ENCODE measurements around the gene FAM216B.
"Not testable (repeated sequence)": the region's sequence is repeated elsewhere in the genome, so short reads cannot be mapped to it uniquely, and the experiment has no call there.

FAM216B gene

GRCh38 chr13:42777467-42777866 lies 3.9 kb upstream of the FAM216B start:
- no peak overlapping the region for H3K4me3 ChIP-seq (ENCODE audit: low read depth, low read length)

DNA sequence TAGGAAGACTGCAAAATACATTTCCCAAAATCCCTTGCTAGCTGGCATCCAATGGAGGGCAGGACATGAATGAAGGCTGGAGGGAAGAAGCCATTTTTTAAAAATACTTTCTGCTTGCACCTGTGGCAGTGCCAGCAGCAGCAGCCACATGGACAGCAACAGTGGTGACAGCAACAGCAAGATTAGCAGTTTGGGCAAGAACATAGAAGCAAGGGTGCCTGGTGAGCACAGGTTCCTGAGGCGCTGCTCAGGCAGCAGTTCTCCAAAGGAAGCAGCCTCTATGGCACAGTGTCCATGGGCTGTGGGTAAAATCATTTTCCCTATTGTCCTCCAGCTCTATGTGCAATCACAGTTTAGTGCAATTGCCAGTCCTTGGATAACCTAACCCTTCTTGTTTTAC lies 1.3 kb upstream of the FAM216B start:
- no peak overlapping the region for H3K4me3 ChIP-seq (ENCODE audit: low read depth, low read length)

DNA sequence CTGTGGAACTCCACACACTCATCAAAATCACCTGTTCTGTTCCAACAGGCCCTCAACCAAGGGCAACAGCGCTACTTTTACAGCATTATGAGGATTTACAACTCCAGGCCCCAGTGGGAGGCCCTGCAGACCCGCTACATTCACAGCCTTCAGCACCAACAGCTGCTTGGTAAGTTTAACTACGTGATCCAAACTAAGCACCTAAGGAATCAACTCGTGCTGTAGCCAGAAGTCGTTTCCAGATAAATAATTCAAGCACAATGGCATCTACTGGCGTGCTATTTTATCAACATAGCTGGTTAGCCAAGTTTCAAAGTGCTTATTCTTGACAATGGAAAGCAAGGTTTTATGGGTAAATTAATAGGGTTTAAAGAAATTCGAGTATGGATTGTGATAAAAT lies 5.3 kb downstream of the FAM216B start:
- H3K4me3 ChIP-seq (ENCODE audit: low read depth, low read length) = no peak overlapping the region

DNA sequence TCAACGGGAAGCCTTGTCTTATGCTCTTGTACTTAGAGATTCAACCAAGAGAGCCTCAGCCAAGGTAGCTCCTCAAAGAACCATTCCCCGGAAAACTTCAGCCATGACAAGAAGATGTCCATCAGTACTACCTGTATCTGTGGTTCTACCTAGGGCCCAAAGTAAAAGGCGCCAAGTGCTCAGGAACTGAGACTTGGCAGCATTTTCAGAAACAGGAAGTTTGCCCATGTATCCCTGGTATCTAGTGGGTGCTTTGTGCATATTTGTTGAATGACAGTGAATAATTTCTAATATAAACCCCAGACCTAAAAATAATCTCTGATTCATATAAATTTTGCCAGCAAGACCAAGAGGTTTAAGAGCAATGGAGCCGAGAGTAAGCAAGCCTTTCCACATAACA lies 7.2 kb downstream of the FAM216B start:
- H3K4me3 ChIP-seq (ENCODE audit: low read depth, low read length) = no peak overlapping the region

GRCh38 chr13:42792154-42792553 lies 10.8 kb downstream of the FAM216B start:
- H3K4me3 ChIP-seq (ENCODE audit: low read depth, low read length) = no peak overlapping the region

DNA sequence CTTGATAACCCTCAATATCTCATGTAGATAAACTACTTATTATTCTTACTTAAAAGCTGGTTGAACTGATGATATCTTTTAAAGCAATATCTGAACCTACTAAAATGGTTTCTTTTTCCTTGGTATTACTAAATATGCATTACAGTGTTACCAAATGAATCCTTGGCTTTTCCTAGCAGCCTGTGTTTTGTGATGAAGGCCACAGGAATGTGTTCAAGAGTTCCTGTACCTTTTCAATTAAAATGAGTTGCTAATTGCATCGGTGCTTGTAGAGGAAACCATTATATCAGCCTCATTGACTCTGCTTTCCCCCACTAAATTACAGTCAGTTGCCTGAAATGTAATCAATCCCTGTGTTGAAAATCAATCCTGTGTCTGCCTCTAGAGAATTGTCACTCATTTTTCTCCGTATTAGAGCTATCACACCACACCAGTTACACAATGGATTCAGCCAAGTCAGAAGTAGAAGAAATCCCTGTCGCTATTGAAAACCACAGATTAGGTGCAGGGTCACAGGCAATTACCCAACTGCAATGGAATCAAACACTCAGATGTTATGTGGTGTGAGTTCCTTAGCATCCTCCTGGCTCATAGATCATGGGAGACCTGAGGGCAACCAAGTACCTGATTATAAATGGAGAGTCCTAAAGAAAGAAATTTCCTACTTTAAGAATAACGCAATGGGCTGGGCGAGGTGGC lies 13.3 kb downstream of the FAM216B start:
- H3K4me3 ChIP-seq (ENCODE audit: low read depth, low read length) = no peak overlapping the region

DNA sequence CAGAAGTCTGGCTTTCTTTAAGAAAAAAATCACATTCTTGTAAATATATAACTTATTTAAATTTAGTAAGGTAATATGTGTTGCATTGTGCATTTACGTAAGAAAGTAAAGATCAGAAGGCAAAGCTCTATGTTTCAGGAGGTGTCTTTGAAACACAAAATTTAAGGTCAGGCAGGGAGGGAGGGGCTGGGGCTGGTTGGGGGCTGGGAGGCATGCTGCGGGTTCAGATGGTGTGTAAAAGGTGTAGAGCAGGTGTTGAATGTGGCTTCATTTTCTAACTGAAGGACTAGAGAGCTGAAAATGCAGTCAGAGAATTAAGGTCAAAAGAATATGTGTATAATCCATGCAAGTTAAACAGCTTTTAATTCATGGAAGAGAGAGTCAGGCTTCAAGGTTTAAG lies 14.3 kb downstream of the FAM216B start:
- H3K4me3 ChIP-seq (ENCODE audit: low read depth, low read length) = no peak overlapping the region

DNA sequence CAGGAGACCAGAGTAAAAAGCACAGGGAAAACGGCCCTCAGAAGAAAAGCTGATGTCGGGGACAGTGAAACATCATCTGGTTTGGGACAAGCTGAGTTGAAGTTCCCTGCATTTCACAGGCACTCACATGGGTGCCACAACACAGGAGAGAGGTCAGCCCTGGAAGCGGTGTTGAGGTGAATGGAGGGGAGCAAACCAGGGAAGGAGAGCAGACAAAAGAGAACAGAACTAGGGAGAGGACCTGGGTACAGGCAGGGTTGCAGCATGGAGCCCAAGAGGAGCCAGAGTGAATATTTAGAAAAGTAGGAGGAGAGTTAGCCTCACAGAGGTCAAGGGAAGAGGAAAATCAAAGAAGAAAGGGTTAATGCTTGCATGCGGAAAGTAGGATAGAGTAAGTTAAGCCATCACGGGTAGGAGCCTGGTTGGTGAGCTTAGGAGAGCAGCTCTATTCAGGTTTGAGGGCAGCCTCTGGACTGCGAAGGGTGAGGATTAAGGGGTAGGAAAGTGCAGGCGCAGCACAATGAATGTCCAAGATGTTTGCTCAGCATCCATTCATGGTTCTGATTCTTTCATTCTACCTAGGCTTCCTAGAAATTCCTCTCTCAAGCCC lies 15.5 kb downstream of the FAM216B start:
- no peak overlapping the region for H3K4me3 ChIP-seq (ENCODE audit: low read depth, low read length)

- no peak overlapping the region for H3K4me3 ChIP-seq (ENCODE audit: low read depth, low read length)
Measured at GRCh38 chr13:42798118-42798517, 16.7 kb downstream of the FAM216B start.

GRCh38 chr13:42800109-42800643 lies 18.8 kb downstream of the FAM216B start:
- no peak overlapping the region for H3K4me3 ChIP-seq (ENCODE audit: low read depth, low read length)

- H3K4me3 ChIP-seq (ENCODE audit: low read depth, low read length) = no peak overlapping the region
Measured at GRCh38 chr13:42803563-42804204, 22.3 kb downstream of the FAM216B start.

GRCh38 chr13:42804244-42804874 lies 23.0 kb downstream of the FAM216B start:
- H3K4me3 ChIP-seq (ENCODE audit: low read depth, low read length) = no peak overlapping the region

DNA sequence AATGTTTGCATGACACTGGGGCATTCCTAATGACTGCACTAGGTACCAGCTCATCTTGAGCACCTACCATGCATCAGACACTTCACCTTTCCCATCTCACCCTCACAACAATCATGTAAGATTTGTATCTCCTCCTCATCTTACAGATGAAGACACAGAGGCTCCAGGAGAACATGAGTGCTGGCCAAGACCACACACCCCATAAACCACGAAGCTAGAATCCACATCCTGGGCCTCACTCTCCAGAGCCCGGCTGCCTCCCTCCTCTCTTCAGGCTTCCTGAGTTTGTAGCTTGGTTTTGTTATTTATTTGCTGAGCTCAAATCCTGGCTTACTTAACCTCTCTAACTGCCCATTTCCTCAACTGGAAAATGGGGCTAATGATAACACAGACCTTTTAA lies 25.9 kb downstream of the FAM216B start:
- H3K4me3 ChIP-seq (ENCODE audit: low read depth, low read length) = no peak overlapping the region

GRCh38 chr13:42807866-42808265 lies 26.5 kb downstream of the FAM216B start:
- no peak overlapping the region for H3K4me3 ChIP-seq (ENCODE audit: low read depth, low read length)

- H3K4me3 ChIP-seq (ENCODE audit: low read depth, low read length) = no peak overlapping the region
Measured at GRCh38 chr13:42808341-42808940, 27.1 kb downstream of the FAM216B start.

GRCh38 chr13:42812316-42812715 lies 30.9 kb downstream of the FAM216B start:
- H3K4me3 ChIP-seq (ENCODE audit: low read depth, low read length) = no peak overlapping the region

DNA sequence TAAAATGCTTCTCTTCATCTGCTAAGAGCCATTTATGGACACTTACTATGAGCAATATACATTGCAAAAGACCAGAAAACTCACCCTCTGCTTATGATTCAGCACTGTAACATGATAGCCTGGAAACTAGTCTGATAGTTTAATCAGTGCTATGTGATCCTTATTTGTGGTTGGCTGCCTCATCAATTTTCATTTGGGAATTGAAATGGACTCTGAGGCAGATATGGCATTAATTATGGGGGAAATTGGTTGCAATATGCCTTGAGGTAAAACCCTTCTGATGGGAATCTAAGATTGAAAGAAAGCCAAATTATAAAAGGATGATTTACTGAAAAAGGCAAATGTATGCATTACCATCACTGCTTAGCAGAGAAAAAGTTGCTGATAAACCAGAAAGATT lies 33.5 kb downstream of the FAM216B start:
- no peak overlapping the region for H3K4me3 ChIP-seq (ENCODE audit: low read depth, low read length)

DNA sequence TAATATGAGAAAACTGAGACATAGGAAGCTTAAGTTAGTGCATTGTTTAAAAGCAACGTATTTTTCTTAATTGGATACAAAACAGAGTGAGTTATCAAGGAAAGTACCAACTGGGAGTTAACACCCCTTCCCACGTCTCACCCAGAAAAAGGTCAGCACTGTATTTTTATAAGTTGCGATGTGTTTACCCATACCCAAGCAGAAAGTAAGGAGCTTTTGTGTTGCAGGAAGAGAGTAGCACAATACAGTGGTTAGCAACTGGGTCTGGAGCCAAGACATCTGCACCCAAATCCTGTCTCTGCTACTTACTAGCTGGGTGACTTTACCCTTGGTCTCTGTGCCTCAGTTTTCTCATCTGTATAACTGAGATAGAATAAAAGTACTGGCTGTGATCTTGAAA lies 34.3 kb downstream of the FAM216B start:
- no peak overlapping the region for H3K4me3 ChIP-seq (ENCODE audit: low read depth, low read length)

GRCh38 chr13:42816538-42816937 lies 35.2 kb downstream of the FAM216B start:
- H3K4me3 ChIP-seq (ENCODE audit: low read depth, low read length) = no peak overlapping the region

- not testable (repeated sequence) for H3K4me3 ChIP-seq (ENCODE audit: low read depth, low read length)
Measured at GRCh38 chr13:42819687-42820086, 38.3 kb downstream of the FAM216B start.

- no peak overlapping the region for H3K4me3 ChIP-seq (ENCODE audit: low read depth, low read length)
Measured at GRCh38 chr13:42820451-42820850, 39.1 kb downstream of the FAM216B start.

All from iPS-11a (cell line).